Superior temporal gyrus (tissue), 1 donor: ENCODE results near the gene IGDCC3.
A peak's percentile ranks its signal among the peaks of the same experiment; 100 is the strongest.
"Not testable (repeated sequence)": the region's sequence is repeated elsewhere in the genome, so short reads cannot be mapped to it uniquely, and the experiment has no call there.

Experiments
- DNase-seq: peaks from one replicate; pipeline ENCODE4 v3.0.0-alpha.2; 2016; ENCODE audit errors: extremely low spot score

The IGDCC3 gene

DNA sequence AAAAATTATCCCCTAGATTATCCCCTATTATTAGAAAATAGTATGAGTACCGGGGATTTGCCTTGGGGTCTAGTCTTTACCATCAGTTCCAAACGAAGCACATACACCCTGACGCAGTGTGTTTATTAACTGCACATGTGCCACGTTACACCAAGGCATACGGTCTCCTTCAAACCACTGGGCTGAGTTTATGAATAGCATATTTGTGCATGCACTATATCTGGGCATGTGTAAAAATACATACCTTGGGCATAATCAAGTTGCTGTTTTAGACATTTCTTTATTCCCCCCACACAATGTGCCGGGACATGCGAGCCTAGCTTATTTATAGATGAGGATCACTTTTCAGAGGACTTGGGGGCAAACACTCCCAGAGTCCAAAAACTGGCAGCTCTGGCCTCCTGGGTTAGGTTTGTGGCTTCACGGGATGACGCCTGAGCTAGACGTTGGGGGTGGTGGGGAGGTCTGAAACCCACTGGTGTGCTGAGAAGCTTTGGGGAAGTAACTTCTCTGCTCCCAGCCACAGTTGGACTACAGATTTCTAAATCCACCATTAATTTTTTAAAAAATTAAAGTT, 28.7 kb upstream of the IGDCC3 start:
- DNase-seq: no peak

DNA sequence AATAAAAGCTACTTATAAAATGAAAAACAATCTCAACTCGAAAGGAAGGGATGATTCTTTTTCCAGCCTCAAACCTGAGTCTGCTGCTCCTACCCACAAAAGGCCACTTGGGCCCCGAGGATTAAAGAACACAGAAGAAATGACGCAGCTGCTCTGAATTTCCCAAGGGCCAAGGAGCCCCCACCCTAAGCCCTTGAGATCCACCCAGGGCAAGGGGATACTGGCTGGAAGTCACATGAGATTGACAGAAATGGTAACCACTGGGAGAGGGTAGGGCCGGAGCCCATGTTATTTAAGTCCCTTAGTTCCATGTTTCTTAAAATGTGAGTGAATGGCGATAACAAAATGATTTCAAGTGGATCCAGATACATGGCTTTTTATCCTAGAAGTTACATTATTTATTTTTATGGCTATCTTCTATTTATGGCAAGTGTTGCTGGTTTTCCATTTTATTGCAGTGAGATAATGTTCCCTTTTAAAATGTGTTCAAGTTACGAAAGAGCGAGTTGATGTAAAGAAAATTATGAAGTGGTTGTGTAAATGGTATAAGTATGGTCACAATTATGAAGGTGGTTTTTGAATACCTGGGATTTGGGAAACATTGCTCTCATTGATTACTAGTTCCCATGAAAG, 28.1 kb upstream of the IGDCC3 start:
- DNase-seq: no peak

DNA sequence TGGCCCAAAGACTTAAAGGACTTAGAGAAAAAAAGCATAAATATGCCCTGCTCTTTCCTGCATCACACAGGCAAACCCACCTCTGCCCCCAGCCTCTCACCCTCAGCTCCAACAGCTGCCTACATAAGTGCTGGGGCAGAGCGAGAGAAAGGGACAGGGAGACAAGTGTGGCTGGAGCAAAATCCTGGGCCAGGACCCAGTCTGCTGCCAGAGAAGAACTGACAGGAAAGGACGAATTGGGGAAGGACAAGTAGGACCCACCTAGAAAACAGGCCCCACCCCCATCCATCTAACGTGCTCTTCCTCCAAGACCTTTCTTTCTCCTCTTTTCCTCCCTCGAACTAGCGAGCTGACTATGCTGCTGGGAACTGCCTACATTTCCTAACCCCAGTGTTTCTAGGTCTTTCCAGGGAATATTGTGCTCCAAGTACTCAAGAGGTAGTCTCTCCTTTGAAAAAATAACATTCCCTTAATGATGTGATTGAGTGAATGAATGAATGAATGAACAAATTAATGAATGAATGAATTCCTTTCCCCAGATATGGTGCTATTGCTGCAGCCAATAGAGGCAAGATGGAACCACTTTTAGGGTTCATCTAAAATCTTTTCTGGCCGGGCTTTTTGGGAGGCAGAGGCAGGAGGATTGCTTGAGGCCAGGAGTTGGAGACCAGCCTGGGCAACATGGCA, 26.5 kb upstream of the IGDCC3 start:
- no peak for DNase-seq

DNA sequence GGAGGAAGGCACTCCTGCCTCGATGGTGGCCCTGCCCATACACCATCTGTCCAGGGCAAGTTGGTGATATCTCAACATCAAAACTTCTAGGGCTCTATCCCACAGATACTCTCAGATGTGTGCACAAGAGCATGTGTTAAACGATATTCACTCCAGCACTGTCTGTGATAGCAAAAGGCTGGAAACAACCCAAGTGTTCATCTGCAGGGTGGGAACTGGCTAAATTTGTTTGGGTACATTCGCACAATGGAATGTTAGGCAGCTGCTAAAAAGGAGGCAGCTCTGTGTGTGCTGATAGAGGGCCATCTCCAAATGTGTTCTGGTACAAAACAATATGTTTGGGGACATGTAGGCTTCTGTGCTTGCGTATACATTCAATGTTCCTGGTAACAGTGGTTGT, 25.2 kb upstream of the IGDCC3 start:
- DNase-seq: no peak

GRCh38 chr15:65401611-65402240, 23.9 kb upstream of the IGDCC3 start:
- DNase-seq: no peak

DNA sequence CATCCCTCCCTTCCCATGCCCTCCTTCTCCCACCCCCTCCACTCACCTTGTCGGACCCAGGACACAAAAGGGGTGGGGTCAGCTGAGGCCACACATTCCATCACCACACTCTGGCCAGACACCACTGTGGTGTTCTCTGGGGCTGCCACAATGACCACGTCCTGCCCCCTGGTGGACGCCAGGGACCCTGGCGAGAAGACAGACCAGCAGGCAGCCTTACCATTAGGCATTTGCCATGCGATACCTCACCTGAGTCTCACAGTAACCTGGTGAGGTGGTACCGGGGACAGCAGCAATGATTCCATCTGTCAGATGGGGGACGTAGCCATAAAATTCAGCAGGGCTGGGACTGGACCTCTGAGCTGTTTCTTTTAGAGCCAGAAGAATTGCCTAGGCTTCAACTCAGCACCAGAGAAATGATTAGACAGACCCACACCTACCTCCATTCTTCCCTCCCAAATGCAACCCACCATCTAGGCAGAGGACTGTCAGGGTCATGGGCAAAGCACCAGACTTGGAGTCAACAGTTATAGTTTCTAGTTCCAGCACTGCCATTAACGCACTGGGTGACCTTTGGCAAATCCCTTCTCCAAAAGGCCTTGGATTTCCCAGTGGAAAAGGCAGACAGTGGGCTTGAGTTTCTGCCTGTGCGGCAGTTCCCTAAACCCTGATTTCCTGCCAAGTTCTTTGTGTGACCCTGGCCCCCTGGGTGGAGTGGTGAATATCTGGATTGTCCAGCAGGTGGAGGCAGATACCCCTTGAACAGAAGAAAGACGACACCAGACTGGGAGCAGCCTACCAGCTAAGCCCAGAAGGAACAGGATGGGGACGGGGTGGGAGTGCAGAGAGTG, 23.2 kb upstream of the IGDCC3 start:
- peak; percentile 58 for DNase-seq

- no peak for DNase-seq
Observed at GRCh38 chr15:65399997-65400396, 22.2 kb upstream of the IGDCC3 start.

DNA sequence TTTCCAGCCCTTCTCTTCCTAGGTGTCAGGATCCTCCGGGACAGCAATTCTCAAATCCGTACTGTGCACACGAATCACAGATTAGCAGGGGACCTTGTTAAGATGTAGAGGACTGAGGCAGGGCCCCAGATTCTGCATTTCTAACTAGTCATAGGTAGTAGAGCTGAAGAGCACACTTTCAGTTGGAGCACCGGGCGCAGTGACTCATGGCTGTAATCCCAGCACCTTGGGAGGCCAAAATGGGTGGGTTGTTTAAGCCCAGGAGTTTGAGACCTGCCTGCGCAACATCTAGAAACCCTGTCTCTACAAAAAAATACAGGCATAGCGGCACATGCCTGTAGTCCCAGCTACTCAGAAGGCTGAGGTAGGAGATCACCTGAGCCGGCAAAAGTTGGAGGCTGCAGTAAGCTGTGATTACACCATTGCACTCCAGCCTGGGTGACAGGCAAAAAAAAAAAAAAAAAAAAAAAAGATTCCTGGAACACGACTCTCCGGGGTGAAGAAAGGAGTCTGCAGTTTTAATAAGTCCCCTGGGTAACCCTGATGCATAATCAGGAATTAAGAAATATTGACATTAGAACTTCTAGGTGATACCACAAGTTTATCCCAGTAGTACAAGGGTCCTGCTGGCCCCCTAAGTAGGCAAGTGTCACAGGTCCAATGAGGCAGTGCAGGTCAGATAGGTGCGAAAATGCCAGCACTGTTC, 21.4 kb upstream of the IGDCC3 start:
- DNase-seq: no peak

DNA sequence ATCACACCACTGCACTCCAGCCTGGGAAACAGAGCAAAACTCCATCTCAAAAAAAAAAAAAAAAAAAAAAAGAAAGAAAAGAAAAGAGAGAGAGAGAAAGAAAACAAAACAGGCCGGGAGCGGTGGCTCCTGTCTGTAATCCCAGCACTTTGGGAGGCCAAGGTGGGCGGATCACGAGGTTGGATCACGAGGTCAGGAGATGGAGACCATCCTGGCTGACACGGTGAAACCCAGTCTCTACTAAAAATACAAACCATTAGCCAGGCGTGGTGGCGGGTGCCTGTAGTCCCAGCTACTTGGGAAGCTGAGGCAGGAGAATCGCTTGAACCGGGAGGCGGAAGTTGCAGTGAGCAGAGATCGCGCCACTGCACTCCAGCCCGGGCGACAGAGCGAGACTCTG, 20.7 kb upstream of the IGDCC3 start:
- not testable (repeated sequence) for DNase-seq

DNA sequence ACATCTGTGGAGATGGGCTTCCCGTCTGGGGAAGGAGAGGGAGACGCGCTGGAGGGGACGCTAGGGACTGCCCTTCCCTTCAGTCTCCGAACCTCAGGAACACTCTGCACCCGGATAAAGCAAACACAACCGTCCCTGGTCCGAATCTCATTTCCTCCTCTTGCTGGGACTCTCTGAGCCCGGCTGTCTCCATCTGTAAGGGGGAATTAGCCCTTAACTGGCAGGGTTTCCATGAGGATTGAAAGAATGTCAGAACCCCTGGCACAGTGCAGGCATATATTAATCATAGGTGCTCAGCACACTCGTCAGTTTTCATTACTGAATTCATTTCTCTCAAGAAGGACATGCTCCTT, 19.1 kb upstream of the IGDCC3 start:
- no peak for DNase-seq

DNA sequence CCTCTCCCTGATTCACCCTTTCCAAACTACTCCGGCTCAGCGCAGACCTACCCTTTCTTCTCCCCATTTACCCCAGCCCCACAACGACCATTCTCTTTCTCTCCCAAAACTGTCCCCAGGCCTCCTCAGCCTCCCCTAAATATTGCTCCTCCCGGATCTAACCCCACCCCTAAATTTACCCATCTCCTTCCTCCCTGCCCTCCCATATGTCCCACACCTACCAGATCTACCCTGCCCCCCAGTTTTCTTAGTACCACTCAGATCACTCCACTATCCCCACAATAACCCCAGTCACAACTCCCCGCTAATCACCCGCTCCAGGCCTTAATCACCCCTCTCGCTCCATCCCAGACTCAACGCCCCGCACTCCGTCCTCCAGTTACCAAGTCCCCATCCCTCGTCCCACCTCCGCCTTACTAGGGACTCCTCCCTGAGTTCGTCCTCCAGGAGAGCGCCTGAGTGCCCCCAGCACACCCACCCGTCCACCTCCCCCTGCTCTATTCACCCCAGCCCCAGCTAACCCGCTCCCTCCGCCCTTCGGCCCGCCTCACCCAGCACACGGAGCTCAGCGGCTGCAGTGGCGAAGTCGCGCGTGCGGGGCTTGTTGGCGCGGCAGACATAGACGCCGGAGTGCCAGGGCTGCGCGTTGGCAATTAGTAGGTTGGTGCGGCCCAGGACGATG, 18.6 kb upstream of the IGDCC3 start:
- DNase-seq: no peak

- DNase-seq: no peak
Observed at GRCh38 chr15:65395567-65396202, 17.9 kb upstream of the IGDCC3 start.

GRCh38 chr15:65394936-65395335, 17.1 kb upstream of the IGDCC3 start:
- no peak for DNase-seq

GRCh38 chr15:65394280-65394789, 16.5 kb upstream of the IGDCC3 start:
- DNase-seq: no peak

DNA sequence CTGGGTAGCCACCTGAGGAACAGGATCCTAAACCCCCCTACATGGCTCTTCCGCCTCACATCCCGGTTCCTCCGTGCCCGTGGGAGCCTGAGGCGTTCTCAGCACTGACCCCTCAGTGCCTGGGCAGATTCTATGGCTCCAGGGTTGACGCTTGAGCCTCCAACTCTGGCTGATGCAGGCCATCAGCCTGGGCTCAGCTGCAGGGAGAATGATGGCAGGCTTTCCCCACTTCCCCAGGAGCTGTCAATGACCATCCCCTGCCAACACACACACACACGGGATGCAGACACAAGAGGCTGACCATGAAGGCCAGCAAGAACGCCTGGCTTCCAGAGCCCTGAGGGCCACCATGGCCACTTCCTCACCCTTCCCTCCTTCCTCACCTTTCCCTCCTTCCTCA, 15.8 kb upstream of the IGDCC3 start:
- DNase-seq: no peak

DNA sequence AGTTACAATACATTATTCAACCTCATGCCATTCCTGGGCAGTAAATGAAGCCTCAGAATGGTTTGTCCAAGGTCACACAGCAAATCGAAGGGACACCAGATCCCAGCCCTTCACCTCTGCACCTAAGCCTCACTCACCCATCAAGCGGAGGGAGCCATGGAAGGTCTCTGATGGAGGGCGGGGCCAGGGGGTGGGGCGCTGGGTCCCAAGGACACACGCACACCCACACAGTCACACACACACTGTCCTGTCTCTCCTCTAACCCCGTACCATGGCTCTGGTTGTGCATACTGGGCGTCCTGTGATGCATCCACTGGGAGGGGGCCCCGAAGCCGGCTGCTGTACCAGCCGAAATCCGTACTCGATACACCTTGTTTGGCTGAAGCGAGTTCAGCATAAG, 15.3 kb upstream of the IGDCC3 start:
- DNase-seq: no peak

- no peak for DNase-seq
Observed at GRCh38 chr15:65392368-65392767, 14.6 kb upstream of the IGDCC3 start.

DNA sequence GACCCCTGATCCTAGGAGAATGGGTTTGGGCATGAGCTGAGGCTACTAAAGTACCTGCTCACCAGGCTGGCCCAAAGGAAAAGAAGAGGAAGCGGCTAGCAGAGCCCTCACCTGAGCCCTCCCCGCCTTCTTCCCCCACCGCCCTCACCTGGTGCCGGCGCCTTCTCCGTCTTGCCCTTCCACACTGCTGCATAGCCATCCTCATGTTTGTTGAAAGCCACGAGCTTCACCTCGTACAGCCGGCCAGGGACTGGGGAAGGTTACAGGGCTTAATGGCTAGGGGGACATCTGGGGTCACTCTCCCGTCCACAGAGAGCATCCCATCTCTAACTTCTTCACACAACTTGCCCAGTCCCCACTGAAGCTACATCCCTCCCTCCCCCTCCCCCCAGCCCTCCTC, 13.9 kb upstream of the IGDCC3 start:
- no peak for DNase-seq

DNA sequence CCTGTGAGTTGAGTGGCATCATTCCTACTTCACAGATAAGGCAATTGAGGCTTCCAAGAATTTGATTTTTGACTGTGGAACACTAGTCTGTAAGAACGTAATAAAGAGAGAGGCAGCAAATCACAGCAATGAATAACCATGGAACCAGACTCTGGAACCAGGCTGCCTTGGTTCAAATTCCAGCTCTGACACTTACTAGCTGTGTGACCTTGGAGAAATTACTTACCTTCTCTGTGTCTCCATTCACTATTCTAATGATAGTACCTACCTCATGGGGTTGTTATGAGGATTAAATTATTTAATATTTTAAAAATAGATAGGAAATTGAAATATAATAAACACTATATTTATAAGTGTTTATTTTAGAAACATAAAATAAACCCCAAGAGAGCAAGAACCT, 12.6 kb upstream of the IGDCC3 start:
- no peak for DNase-seq

DNA sequence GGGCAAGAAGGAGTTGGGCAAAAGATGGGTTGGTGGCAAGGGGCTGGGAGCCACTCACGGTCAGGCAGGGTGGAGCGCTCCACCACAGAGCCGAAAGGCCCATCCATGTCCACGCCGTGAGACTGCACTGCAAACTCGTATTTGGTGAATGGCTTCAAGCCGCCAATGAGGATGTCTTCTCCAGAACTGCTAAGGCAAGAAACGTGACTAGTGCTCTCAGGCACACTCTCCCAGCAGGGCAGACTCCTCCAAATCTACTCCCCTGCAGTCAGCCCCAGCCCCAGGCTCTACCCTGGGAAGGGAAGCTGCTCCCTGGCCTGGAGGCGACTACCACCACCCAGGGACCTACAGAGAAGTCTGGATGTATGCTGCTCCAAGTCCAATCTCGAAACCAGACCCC, 11.4 kb upstream of the IGDCC3 start:
- DNase-seq: no peak
